H1 (cell line): ENCODE measurements around the gene AGBL1. TPM values are rescaled to one million over a fixed set of nuclear protein-coding genes. Genes with fewer than 3 reads are reported as not detected.

ENCODE experiments used
- CTCF ChIA-PET: fragments of 300-600 bp; sonication (Branson Sonifier 250); formaldehyde crosslinking; loops from one replicate; lab custom pipeline; 2021; ENCODE audit not compliant: partially characterized antibody; lab: Charles Lee
- POLR2A ChIA-PET: fragments of 300-600 bp; sonication (Branson Sonifier 250); formaldehyde crosslinking; loops from one replicate; lab custom pipeline; 2021; ENCODE audit warnings: inconsistent platforms; ENCODE audit not compliant: partially characterized antibody; lab: Charles Lee
- DNase-seq, 2 experiments: peaks; one replicate each; pipeline versions ENCODE4 v3.0.0 to v3.0.0-alpha.2; 2010 to 2022; ENCODE audit warnings: low spot score in 2 of 2, low read depth in 1 of 2, mixed read lengths in 1 of 2
- FAIRE-seq: peaks from 2 replicates; lab custom pipeline; 2011; peaks lifted over from hg19 to GRCh38; lab: Jason Lieb, UNC
- H2AFZ ChIP-seq: 2 replicates; pipeline ENCODE4 v1.8.1; 2012; ENCODE audit warnings: low read length, inconsistent platforms
- H2AK5ac ChIP-seq: 2 replicates; pipeline ENCODE4 v1.6.1; 2013; ENCODE audit warnings: low read depth, low read length
- H2BK120ac ChIP-seq: replicated peaks from 2 replicates; pipeline ENCODE3; 2013; ENCODE audit warnings: low read depth, low read length, inconsistent platforms
- H2BK12ac ChIP-seq: 2 replicates; pipeline ENCODE4 v1.6.1; 2013; ENCODE audit warnings: low read depth, low read length
- H2BK15ac ChIP-seq: 2 replicates; pipeline ENCODE4 v1.6.1; 2013; ENCODE audit warnings: low read length
- H2BK20ac ChIP-seq: 2 replicates; pipeline ENCODE4 v1.6.1; 2013; ENCODE audit warnings: low read length
- H2BK5ac ChIP-seq: 2 replicates; pipeline ENCODE4 v1.6.1; 2013; ENCODE audit warnings: low read depth, low read length
- H3K14ac ChIP-seq: 2 replicates; pipeline ENCODE4 v1.6.1; 2013; ENCODE audit warnings: inconsistent platforms; ENCODE audit not compliant: insufficient read length
- H3K18ac ChIP-seq: 2 replicates; pipeline ENCODE4 v1.6.1; 2013; ENCODE audit warnings: low read length; ENCODE audit errors: extremely low read depth
- H3K23ac ChIP-seq: 2 replicates; pipeline ENCODE4 v1.6.1; 2013; ENCODE audit warnings: inconsistent platforms; ENCODE audit not compliant: insufficient read length
- H3K23me2 ChIP-seq: 2 replicates; pipeline ENCODE4 v1.6.1; 2013; ENCODE audit warnings: low read depth, low read length
- H3K27ac ChIP-seq: 2 replicates; pipeline ENCODE4 v1.6.1; 2011; ENCODE audit warnings: low read depth, low read length, inconsistent platforms
- H3K27me3 ChIP-seq, 4 experiments: replicated peaks in 1 of 4; 1 replicate in 1 of 4; 2 replicates in 3 of 4; pipeline versions ENCODE4 v1.6.1 to v1.8.1; 2011 to 2013; ENCODE audit warnings: low read length in 3 of 4, mild to moderate bottlenecking in 3 of 4, inconsistent platforms in 2 of 4, mixed read lengths in 2 of 4, moderate library complexity in 1 of 4; ENCODE audit not compliant: control insufficient read depth in 3 of 4, insufficient read depth in 3 of 4; ENCODE audit errors: extremely low read depth in 1 of 4
- H3K36me3 ChIP-seq, 4 experiments: 2 replicates each; pipeline versions ENCODE4 v1.6.1 to v1.8.1; 2011 to 2013; ENCODE audit warnings: mild to moderate bottlenecking in 4 of 4, low read length in 3 of 4, moderate library complexity in 2 of 4, control low read depth in 1 of 4, inconsistent platforms in 1 of 4; ENCODE audit not compliant: insufficient read depth in 4 of 4, control insufficient read depth in 2 of 4
- H3K4ac ChIP-seq: replicated peaks from 2 replicates; pipeline ENCODE3; 2013; ENCODE audit warnings: low read length, low read depth, mixed read lengths, inconsistent platforms; ENCODE audit not compliant: insufficient read length
- H3K4me1 ChIP-seq, 4 experiments: replicated peaks in 1 of 4; 1 replicate in 1 of 4; 2 replicates in 3 of 4; pipeline versions ENCODE4 v1.6.1 to v1.8.1; 2011 to 2013; ENCODE audit warnings: low read length in 3 of 4, inconsistent platforms in 2 of 4, mixed read lengths in 1 of 4; ENCODE audit not compliant: insufficient read depth in 4 of 4, control insufficient read depth in 3 of 4
- H3K4me2 ChIP-seq, 2 experiments: 2 replicates each; pipeline versions ENCODE4 v1.6.1 to v1.8.1; 2011 to 2013; ENCODE audit warnings: low read depth in 2 of 2, low read length in 2 of 2, control low read depth in 1 of 2, inconsistent platforms in 1 of 2, mild to moderate bottlenecking in 1 of 2; ENCODE audit not compliant: insufficient read depth in 1 of 2
- H3K4me3 ChIP-seq, 4 experiments: fragments of 200-600, 300-600 bp in 1 of 4; sonication (generic), shearing (Covaris generic), sonication (Bioruptor Twin) in 1 of 4; 2 replicates each; pipeline versions ENCODE4 v1.5.1 to v1.8.1; 2011 to 2016; ENCODE audit warnings: low read length in 4 of 4, low read depth in 3 of 4, control low read depth in 2 of 4, inconsistent platforms in 2 of 4, mild to moderate bottlenecking in 2 of 4, mixed read lengths in 1 of 4, moderate library complexity in 1 of 4; ENCODE audit not compliant: insufficient read depth in 2 of 4; ENCODE audit errors: extremely low read depth in 1 of 4
- H3K56ac ChIP-seq: replicated peaks from 2 replicates; pipeline ENCODE3; 2013; ENCODE audit warnings: low read depth, mild to moderate bottlenecking, mixed read lengths, low read length, inconsistent platforms; ENCODE audit not compliant: insufficient read length
- H3K79me1 ChIP-seq: 2 replicates; pipeline ENCODE4 v1.6.1; 2013; ENCODE audit warnings: low read depth, low read length, control low read depth
- H3K79me2 ChIP-seq, 2 experiments: 2 replicates each; pipeline versions ENCODE4 v1.6.1 to v1.8.1; 2012 to 2013; ENCODE audit warnings: low read length in 2 of 2, mild to moderate bottlenecking in 2 of 2, inconsistent platforms in 1 of 2; ENCODE audit not compliant: insufficient read depth in 2 of 2, control insufficient read depth in 1 of 2
- H3K9ac ChIP-seq, 4 experiments: replicated peaks in 1 of 4; 1 replicate in 1 of 4; 2 replicates in 3 of 4; pipeline versions ENCODE4 v1.6.1 to v1.8.1; 2011 to 2013; ENCODE audit warnings: low read depth in 3 of 4, low read length in 3 of 4, control low read depth in 2 of 4, mild to moderate bottlenecking in 2 of 4, moderate library complexity in 2 of 4, inconsistent platforms in 1 of 4; ENCODE audit errors: extremely low read depth in 1 of 4
- H3K9me3 ChIP-seq, 2 experiments: 2 replicates each; pipeline versions ENCODE4 v1.6.1 to v1.8.1; 2012 to 2013; ENCODE audit warnings: mild to moderate bottlenecking in 2 of 2, moderate library complexity in 2 of 2, control low read depth in 1 of 2, inconsistent platforms in 1 of 2, low read depth in 1 of 2, low read length in 1 of 2, mixed read lengths in 1 of 2; ENCODE audit not compliant: insufficient read depth in 2 of 2
- H4K20me1 ChIP-seq, 2 experiments: replicated peaks in 1 of 2; 2 replicates each; pipeline versions ENCODE3 to v1.8.1; 2011 to 2013; ENCODE audit warnings: inconsistent platforms in 2 of 2, low read length in 2 of 2, mild to moderate bottlenecking in 1 of 2; ENCODE audit not compliant: insufficient read depth in 2 of 2, control insufficient read depth in 1 of 2
- H4K5ac ChIP-seq: 2 replicates; pipeline ENCODE4 v1.6.1; 2013; ENCODE audit warnings: low read length, low read depth, mixed read lengths, inconsistent platforms; ENCODE audit not compliant: insufficient read length
- H4K8ac ChIP-seq: 2 replicates; pipeline ENCODE4 v1.8.0; 2013; ENCODE audit warnings: mild to moderate bottlenecking, moderate library complexity, low read length, inconsistent platforms; ENCODE audit not compliant: insufficient read depth; ENCODE audit errors: extremely low read depth
- H4K91ac ChIP-seq: replicated peaks from 2 replicates; pipeline ENCODE3; 2013; ENCODE audit warnings: low read length, mixed read lengths, inconsistent platforms; ENCODE audit not compliant: insufficient read length
- BCL11A ChIP-seq, 2 experiments: IDR thresholded peaks; one replicate each; pipeline ENCODE4 v1.6.1; 2011; ENCODE audit warnings: low read depth in 2 of 2, low read length in 2 of 2, mild to moderate bottlenecking in 2 of 2
- CBX5 ChIP-seq: fragments of 300-800, 300-1000 bp; sonication (generic); IDR thresholded peaks from 2 replicates; pipeline ENCODE4 v1.7.1; 2016; ENCODE audit warnings: antibody characterized with exemption, low read length, low read depth
- CTBP2 ChIP-seq: IDR thresholded peaks from 2 replicates; pipeline ENCODE4 v1.7.0; 2011; ENCODE audit warnings: borderline replicate concordance, mild to moderate bottlenecking, moderate library complexity, mixed read lengths, low read length; ENCODE audit not compliant: insufficient read depth, insufficient read length
- JUN ChIP-seq: IDR thresholded peaks from 2 replicates; pipeline ENCODE4 v1.6.1; 2011; ENCODE audit warnings: low read depth, mild to moderate bottlenecking, improper control_type of control experiment, low read length
- NANOG ChIP-seq: IDR thresholded peaks from 2 replicates; pipeline ENCODE4 v1.6.1; 2011; ENCODE audit warnings: low read length, low read depth, mild to moderate bottlenecking, inconsistent platforms; ENCODE audit not compliant: insufficient read depth, poor library complexity, severe bottlenecking
- SIN3A ChIP-seq, 2 experiments: IDR thresholded peaks in 1 of 2; conservative IDR thresholded peaks in 1 of 2; 2 replicates each; pipeline ENCODE4 v1.6.1; 2011 to 2012; ENCODE audit warnings: low read length in 2 of 2, improper control_type of control experiment in 1 of 2, low read depth in 1 of 2, mild to moderate bottlenecking in 1 of 2
- SIRT6 ChIP-seq: IDR thresholded peaks from one replicate; pipeline ENCODE4 v1.7.1; 2012; ENCODE audit warnings: low read length, inconsistent platforms
- SP4 ChIP-seq: IDR thresholded peaks from 2 replicates; pipeline ENCODE4 v1.6.1; 2012; ENCODE audit warnings: low read length, inconsistent platforms
- ZNF274 ChIP-seq: IDR thresholded peaks from 2 replicates; pipeline ENCODE4 v1.7.0; 2012; ENCODE audit warnings: low read length, borderline replicate concordance; ENCODE audit errors: extremely low read depth
- WGBS, 2 experiments: shearing (Covaris generic) in 1 of 2; methylation state at CpG; one replicate each; pipeline versions ENCODE4 v1.1.6 to v1.1.7; 2013 to 2015; ENCODE audit warnings: low lambda C conversion rate in 2 of 2, mixed read lengths in 2 of 2, inconsistent platforms in 1 of 2, low coverage in 1 of 2, missing lambda C conversion rate in 1 of 2; ENCODE audit not compliant: insufficient replicate concordance in 2 of 2, insufficient coverage in 1 of 2, insufficient read length in 1 of 2; ENCODE audit errors: extremely low coverage in 1 of 2, missing lambda C conversion rate in 1 of 2; 5-methylcytosine and 5-hydroxymethylcytosine counted together
- polyA plus RNA-seq, 7 experiments: library from polyadenylated mRNA; depleted of rRNA in 3 of 7; stranded (reverse) in 5 of 7; unstranded in 2 of 7; fragments of >200 nt in 5 of 7; fragments of 200-250 nt in 2 of 7; gene quantifications; 1 replicate in 5 of 7; 2 replicates in 1 of 7; 4 replicates in 1 of 7; pipeline versions ENCODE4 v1.2.1 to v1.2.3, GENCODE V29; 2011 to 2013; ENCODE audit warnings: missing spikeins in 2 of 7, mixed read lengths in 2 of 7
- total RNA-seq: library from RNA; stranded (reverse); fragmentation: NEBNext Ultra II Directional; extraction: Animal tissue kit (Norgen Biotek cat#: 25700); gene quantifications from 2 replicates; pipeline ENCODE4 v1.2.1, GENCODE V29; 2021
- TF ChIP-seq, protein P1 (sequence below): IDR thresholded peaks from 2 replicates; pipeline ENCODE4 v1.6.1; 2011; ENCODE audit warnings: low read length, improper control_type of control experiment
- TF ChIP-seq, protein P2 (sequence below): IDR thresholded peaks from 2 replicates; pipeline ENCODE4 v1.6.1; 2012; ENCODE audit warnings: low read length, inconsistent platforms

The AGBL1 gene
- total and polyA plus RNA-seq, 2 of the 8 experiments (the other 6 are each of a cell fraction or from before 2014, with no cell fraction given) = not detected

DNA sequence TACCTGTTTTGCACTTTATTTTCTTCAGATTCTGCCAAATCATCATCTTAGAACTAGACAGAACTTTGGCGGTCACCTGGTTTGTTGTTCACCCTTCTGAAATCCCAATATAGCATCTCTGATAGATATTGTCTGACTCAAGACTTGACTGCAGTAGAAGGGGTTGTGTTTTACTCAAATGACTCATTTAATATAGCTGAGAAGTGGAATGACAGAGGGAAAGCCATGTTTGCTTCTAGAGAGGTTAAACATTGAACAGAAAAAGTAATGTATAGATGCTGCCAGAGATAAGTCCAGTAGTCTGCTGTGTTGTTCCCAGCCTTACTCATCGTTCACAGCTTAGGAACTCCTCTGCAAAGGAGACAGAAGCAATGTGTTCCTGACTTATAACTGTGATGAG, 402.0 kb downstream of the AGBL1 start:
- H3K27ac ChIP-seq = no peak overlapping the region
- 91% methylated on average over 2 of the region's 2 CpGs; no CpG with 5 or more reads in 1 of the 2 experiments for WGBS, 2 experiments
- TF ChIP-seq, protein P1, sequence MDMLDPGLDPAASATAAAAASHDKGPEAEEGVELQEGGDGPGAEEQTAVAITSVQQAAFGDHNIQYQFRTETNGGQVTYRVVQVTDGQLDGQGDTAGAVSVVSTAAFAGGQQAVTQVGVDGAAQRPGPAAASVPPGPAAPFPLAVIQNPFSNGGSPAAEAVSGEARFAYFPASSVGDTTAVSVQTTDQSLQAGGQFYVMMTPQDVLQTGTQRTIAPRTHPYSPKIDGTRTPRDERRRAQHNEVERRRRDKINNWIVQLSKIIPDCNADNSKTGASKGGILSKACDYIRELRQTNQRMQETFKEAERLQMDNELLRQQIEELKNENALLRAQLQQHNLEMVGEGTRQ = no peak
- TF ChIP-seq SIN3A (conservative IDR thresholded peaks at IDR 0.05 in 1 of 2, IDR thresholded peaks at IDR 0.05 in 1 of 2; ENCODE audit: low read depth in 1 of 2, low read length in 2 of 2) = no peak
- TF ChIP-seq, protein P2, sequence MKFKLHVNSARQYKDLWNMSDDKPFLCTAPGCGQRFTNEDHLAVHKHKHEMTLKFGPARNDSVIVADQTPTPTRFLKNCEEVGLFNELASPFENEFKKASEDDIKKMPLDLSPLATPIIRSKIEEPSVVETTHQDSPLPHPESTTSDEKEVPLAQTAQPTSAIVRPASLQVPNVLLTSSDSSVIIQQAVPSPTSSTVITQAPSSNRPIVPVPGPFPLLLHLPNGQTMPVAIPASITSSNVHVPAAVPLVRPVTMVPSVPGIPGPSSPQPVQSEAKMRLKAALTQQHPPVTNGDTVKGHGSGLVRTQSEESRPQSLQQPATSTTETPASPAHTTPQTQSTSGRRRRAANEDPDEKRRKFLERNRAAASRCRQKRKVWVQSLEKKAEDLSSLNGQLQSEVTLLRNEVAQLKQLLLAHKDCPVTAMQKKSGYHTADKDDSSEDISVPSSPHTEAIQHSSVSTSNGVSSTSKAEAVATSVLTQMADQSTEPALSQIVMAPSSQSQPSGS = no peak
- TF ChIP-seq CBX5 = no peak
- TF ChIP-seq JUN = no peak
- TF ChIP-seq CTBP2 = no peak
- TF ChIP-seq SP4 = no peak
- no peak for TF ChIP-seq SIRT6
- TF ChIP-seq NANOG = no peak
- no peak for TF ChIP-seq ZNF274
- TF ChIP-seq BCL11A (IDR thresholded peaks at IDR 0.05; ENCODE audit: low read depth in 2 of 2, low read length in 2 of 2) = no peak

More for the DNA sequence above, 402.0 kb downstream of the AGBL1 start:
- Histone ChIP-seq H3K18ac (no peak overlapping the region), H2BK120ac (no peak overlapping the region), H3K4me3 (no peak overlapping the region), H4K91ac (no peak overlapping the region), H2BK5ac (no peak overlapping the region), H3K23ac (no peak overlapping the region), H3K4ac (no peak overlapping the region), H3K9me3 (peaks cover 0 to 2% of the 10 kb centered on the region in 2 experiments; a peak in 1 of 4 replicates), H2BK15ac (no peak overlapping the region), H4K5ac (no peak overlapping the region), H2BK20ac (no peak overlapping the region), H2AK5ac (no peak overlapping the region), H3K9ac (no peak overlapping the region), H2AFZ (no peak overlapping the region), H3K79me2 (no peaks in the 10 kb centered on the region), H4K20me1 (no peaks in the 10 kb centered on the region), H3K14ac (no peak overlapping the region), H3K56ac (no peak overlapping the region), H3K36me3 (no peaks in the 10 kb centered on the region), H3K4me2 (no peak overlapping the region), H3K4me1 (no peaks in the 10 kb centered on the region), H3K79me1 (no peaks in the 10 kb centered on the region), H2BK12ac (no peak overlapping the region), H4K8ac (no peak overlapping the region), H3K23me2 (no peaks in the 10 kb centered on the region), H3K27me3 (no peaks in the 10 kb centered on the region)
- FAIRE-seq (no peak), DNase-seq (no peak)
- POLR2A ChIA-PET = no interaction called here
- CTCF ChIA-PET = interaction anchor here (0.8 to 1.4 kb wide), 3 partner anchors 8 to 275 kb away, joined by 3 to 4 read pairs (median 3); no protein-coding TSS in a partner anchor
